ENCODE data around the gene ETV1.

- TF ChIP-seq CTCF (IDR thresholded peaks at IDR 0.05; ENCODE audit: low read depth, low read length, missing input control) (no peak), REST (IDR thresholded peaks at IDR 0.05) (no peak), YY1 (IDR thresholded peaks at IDR 0.05) (no peak), ZBTB33 (IDR thresholded peaks at IDR 0.05) (no peak), MAX (IDR thresholded peaks at IDR 0.05) (no peak), RAD21 (IDR thresholded peaks at IDR 0.05) (no peak), FOXA1 (IDR thresholded peaks at IDR 0.05) (no peak), GABPA (IDR thresholded peaks at IDR 0.05 in 1 of 2, conservative IDR thresholded peaks at IDR 0.05 in 1 of 2) (no peak)
These were observed 1.4 kb downstream of the ETV1 start for GRCh38 chr7:13988065-13988464.

All from liver (tissue), 3 donors.